Measurements from ENCODE around the gene ALDH3A2. TPM values are rescaled to one million over a fixed set of nuclear protein-coding genes. Genes with fewer than 3 reads are reported as not detected.

ALDH3A2 gene
- total RNA-seq, 1 experiment from 2014 or later = 97.3 TPM

DNA sequence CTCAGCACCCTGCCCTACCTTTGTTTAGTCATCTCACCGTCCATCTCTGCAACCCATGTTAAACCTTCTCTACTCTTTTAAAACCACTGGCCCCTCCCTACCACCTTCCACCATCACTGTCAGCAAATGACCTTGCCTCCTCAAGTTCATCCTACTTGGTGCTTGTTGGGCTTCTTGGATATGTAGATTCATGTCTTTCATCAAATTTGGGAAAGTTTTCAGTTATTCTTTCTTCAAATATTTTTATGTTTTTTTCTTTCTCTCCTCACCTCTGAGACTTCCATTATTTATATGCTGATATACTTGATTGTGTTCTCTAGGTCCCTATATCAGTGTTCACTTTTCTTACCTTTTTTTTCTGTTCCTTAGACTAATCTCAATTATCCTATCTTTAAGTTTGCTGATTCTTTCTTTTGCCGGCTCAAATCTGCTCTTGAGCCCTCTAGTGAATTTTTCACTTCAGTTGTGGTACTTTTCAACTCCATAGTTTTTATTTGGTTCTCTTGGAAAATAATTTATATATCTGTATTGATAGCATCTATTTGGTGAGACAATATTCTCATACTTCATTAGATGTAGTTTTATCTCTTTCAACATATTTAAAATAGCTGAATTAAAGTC is 28.7 kb upstream of the ALDH3A2 start:
- TF ChIP-seq EZH2 (IDR thresholded peaks at IDR 0.05; ENCODE audit: borderline replicate concordance, low read depth, low read length, poor library complexity, severe bottlenecking) = no peak
- TF ChIP-seq, protein P1, sequence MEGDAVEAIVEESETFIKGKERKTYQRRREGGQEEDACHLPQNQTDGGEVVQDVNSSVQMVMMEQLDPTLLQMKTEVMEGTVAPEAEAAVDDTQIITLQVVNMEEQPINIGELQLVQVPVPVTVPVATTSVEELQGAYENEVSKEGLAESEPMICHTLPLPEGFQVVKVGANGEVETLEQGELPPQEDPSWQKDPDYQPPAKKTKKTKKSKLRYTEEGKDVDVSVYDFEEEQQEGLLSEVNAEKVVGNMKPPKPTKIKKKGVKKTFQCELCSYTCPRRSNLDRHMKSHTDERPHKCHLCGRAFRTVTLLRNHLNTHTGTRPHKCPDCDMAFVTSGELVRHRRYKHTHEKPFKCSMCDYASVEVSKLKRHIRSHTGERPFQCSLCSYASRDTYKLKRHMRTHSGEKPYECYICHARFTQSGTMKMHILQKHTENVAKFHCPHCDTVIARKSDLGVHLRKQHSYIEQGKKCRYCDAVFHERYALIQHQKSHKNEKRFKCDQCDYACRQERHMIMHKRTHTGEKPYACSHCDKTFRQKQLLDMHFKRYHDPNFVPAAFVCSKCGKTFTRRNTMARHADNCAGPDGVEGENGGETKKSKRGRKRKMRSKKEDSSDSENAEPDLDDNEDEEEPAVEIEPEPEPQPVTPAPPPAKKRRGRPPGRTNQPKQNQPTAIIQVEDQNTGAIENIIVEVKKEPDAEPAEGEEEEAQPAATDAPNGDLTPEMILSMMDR (conservative IDR thresholded peaks at IDR 0.05; ENCODE audit: low read depth, low read length) = no peak
- no peak overlapping the region for H3K4me3 ChIP-seq (ENCODE audit: low read depth, low read length, poor library complexity, severe bottlenecking)
- no peaks in the 10 kb centered on the region for H3K27me3 ChIP-seq (replicated peaks; ENCODE audit: insufficient read depth, low read depth, low read length, poor library complexity)
- ChIA-PET POLR2A (ENCODE audit: low non-redundant PET) (no interaction called here), CTCF (no interaction called here)
- DNase-seq (ENCODE audit: low spot score) = no peak
- no peaks in the 10 kb centered on the region for H3K36me3 ChIP-seq (ENCODE audit: insufficient read depth, low read length, poor library complexity, severe bottlenecking)
- H3K4me1 ChIP-seq (ENCODE audit: insufficient read depth, low read length, poor library complexity, severe bottlenecking) = no peaks in the 10 kb centered on the region
- no peak overlapping the region for H3K27ac ChIP-seq (ENCODE audit: low read depth, low read length, poor library complexity, severe bottlenecking)
- intact Hi-C loops (cut with micrococcal nuclease; ENCODE audit: unreplicated experiment) = no loop called here
- no TSS peak for BruUV-seq (replicated peaks)
- H3K9me3 ChIP-seq (ENCODE audit: low read depth, low read length, poor library complexity, severe bottlenecking) = peaks cover 27% of the 10 kb centered on the region

DNA sequence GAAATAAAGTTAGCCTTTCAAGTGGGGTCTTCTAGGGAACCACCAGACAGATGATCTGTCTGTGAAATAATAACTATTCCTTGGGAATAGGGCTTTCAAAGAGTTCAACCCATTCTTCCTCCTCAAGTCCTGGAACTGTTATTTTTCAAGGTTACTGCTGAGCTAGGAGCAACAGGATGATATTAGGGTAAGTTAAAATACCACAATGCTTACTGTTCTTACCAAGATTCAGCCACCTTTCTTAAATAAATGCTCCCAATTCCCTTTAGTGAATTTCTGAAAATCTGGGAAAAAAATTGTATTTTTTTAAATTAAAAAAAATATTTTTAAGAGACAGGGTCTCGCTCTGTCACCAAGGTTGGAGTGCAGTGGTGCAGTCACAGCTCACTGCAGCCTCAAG is 26.9 kb upstream of the ALDH3A2 start:
- TF ChIP-seq, protein P1 (conservative IDR thresholded peaks at IDR 0.05; ENCODE audit: low read depth, low read length) = no peak
- no peak for TF ChIP-seq EZH2 (IDR thresholded peaks at IDR 0.05; ENCODE audit: borderline replicate concordance, low read depth, low read length, poor library complexity, severe bottlenecking)
- BruUV-seq (replicated peaks) = no TSS peak
- Histone ChIP-seq H3K27ac (ENCODE audit: low read depth, low read length, poor library complexity, severe bottlenecking) (no peak overlapping the region), H3K4me1 (ENCODE audit: insufficient read depth, low read length, poor library complexity, severe bottlenecking) (no peaks in the 10 kb centered on the region), H3K27me3 (replicated peaks; ENCODE audit: insufficient read depth, low read depth, low read length, poor library complexity) (no peaks in the 10 kb centered on the region), H3K36me3 (ENCODE audit: insufficient read depth, low read length, poor library complexity, severe bottlenecking) (no peaks in the 10 kb centered on the region), H3K4me3 (ENCODE audit: low read depth, low read length, poor library complexity, severe bottlenecking) (no peak overlapping the region), H3K9me3 (ENCODE audit: low read depth, low read length, poor library complexity, severe bottlenecking) (peaks cover 27% of the 10 kb centered on the region)
- intact Hi-C loops (cut with micrococcal nuclease; ENCODE audit: unreplicated experiment) = no loop called here
- DNase-seq (ENCODE audit: low spot score) = no peak
- POLR2A ChIA-PET (ENCODE audit: low non-redundant PET) = interaction anchor here (0.7 kb wide), 1 partner anchor 367 kb away, joined by 3 read pairs; no protein-coding TSS in a partner anchor
- CTCF ChIA-PET = no interaction called here

DNA sequence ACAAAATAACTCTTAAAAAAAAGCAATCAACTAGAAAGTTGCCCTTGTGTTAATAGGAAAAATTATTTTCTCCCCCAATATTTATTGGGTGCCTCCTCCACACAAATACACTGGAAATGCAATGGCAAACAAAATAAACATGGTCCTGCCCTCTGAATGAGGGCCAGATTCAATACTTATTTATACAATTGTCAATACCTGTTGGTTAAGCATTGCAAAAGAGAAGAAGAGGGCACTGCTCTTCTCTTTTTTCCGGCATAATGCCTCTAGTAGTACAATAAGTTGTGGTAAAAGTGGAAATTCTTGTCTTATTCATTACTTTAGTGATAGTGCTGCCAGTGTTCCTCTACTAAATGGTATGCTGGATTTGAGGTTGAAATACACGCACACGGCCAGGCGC is 22.5 kb upstream of the ALDH3A2 start:
- ChIA-PET POLR2A (ENCODE audit: low non-redundant PET) (no interaction called here), CTCF (no interaction called here)
- no peak for DNase-seq (ENCODE audit: low spot score)
- Histone ChIP-seq H3K4me3 (ENCODE audit: low read depth, low read length, poor library complexity, severe bottlenecking) (no peak overlapping the region), H3K27me3 (replicated peaks; ENCODE audit: insufficient read depth, low read depth, low read length, poor library complexity) (no peaks in the 10 kb centered on the region), H3K27ac (ENCODE audit: low read depth, low read length, poor library complexity, severe bottlenecking) (no peak overlapping the region), H3K4me1 (ENCODE audit: insufficient read depth, low read length, poor library complexity, severe bottlenecking) (no peaks in the 10 kb centered on the region), H3K36me3 (ENCODE audit: insufficient read depth, low read length, poor library complexity, severe bottlenecking) (no peaks in the 10 kb centered on the region), H3K9me3 (ENCODE audit: low read depth, low read length, poor library complexity, severe bottlenecking) (no peaks in the 10 kb centered on the region)
- no peak for TF ChIP-seq EZH2 (IDR thresholded peaks at IDR 0.05; ENCODE audit: borderline replicate concordance, low read depth, low read length, poor library complexity, severe bottlenecking)
- TF ChIP-seq, protein P1 (conservative IDR thresholded peaks at IDR 0.05; ENCODE audit: low read depth, low read length) = no peak
- intact Hi-C loops (cut with micrococcal nuclease; ENCODE audit: unreplicated experiment) = no loop called here
- BruUV-seq (replicated peaks) = no TSS peak
